Measurements from ENCODE around the gene TBKBP1. TPM values are rescaled to one million over a fixed set of nuclear protein-coding genes. Genes with fewer than 3 reads are reported as not detected.

Gene TBKBP1
- total RNA-seq, 1 donor from 2014 or later: 3.0 TPM

DNA sequence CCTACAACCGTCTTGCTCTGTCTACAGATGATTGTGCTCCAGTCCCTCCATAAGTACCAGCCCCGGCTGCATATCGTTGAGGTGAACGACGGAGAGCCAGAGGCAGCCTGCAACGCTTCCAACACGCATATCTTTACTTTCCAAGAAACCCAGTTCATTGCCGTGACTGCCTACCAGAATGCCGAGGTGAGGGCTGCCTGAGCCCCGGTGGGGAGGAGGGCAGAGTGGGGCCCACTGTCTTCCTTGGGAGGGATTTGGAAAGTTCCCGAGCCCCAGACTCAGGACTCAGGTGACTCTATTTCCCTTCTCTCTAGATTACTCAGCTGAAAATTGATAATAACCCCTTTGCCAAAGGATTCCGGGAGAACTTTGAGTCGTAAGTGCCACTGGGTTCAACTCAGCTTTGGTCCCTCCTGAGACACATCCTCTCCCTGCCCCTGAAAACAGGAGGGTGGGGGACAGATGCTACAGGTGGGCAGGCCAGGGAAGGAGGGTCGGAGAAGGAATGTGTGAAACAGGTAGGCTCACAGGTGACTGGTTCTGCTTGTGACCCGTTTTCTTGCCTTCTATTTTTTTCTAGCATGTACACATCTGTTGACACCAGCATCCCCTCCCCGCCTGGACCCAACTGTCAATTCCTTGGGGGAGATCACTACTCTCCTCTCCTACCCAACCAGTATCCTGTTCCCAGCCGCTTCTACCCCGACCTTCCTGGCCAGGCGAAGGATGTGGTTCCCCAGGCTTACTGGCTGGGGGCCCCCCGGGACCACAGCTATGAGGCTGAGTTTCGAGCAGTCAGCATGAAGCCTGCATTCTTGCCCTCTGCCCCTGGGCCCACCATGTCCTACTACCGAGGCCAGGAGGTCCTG lies 50.4 kb downstream of the TBKBP1 start:
- Mint-ChIP-seq H3K9me3 (no peaks in the 10 kb centered on the region), H3K4me3 (no peak overlapping the region), H3K4me1 (no peaks in the 10 kb centered on the region), H3K36me3 (no peaks in the 10 kb centered on the region), H3K27me3 (ENCODE audit: insufficient read depth, low read depth) (peaks cover 15% of the 10 kb centered on the region), H3K27ac (no peak overlapping the region)
- Histone ChIP-seq H3K4me2 (no peak overlapping the region), H2AFZ (replicated peaks) (no peak overlapping the region), H4K20me1 (ENCODE audit: low read depth) (no peaks in the 10 kb centered on the region), H3K27me3 (peaks cover 30% of the 10 kb centered on the region), H3K4me3 (no peak overlapping the region), H3K9me3 (ENCODE audit: low read depth) (no peaks in the 10 kb centered on the region), H3K27ac (no peak overlapping the region), H3F3A (ENCODE audit: low read depth) (no peaks in the 10 kb centered on the region), H3K79me2 (ENCODE audit: low read depth) (no peaks in the 10 kb centered on the region), H3K36me3 (no peaks in the 10 kb centered on the region), H3K9ac (no peak overlapping the region), H3K4me1 (no peaks in the 10 kb centered on the region)
- DNase-seq (ENCODE audit: low spot score): no peak
- TF ChIP-seq EZH2 (IDR thresholded peaks at IDR 0.05): no peak
- TF ChIP-seq EZH2phosphoT487 (IDR thresholded peaks at IDR 0.05): no peak
- TF ChIP-seq, protein P1, sequence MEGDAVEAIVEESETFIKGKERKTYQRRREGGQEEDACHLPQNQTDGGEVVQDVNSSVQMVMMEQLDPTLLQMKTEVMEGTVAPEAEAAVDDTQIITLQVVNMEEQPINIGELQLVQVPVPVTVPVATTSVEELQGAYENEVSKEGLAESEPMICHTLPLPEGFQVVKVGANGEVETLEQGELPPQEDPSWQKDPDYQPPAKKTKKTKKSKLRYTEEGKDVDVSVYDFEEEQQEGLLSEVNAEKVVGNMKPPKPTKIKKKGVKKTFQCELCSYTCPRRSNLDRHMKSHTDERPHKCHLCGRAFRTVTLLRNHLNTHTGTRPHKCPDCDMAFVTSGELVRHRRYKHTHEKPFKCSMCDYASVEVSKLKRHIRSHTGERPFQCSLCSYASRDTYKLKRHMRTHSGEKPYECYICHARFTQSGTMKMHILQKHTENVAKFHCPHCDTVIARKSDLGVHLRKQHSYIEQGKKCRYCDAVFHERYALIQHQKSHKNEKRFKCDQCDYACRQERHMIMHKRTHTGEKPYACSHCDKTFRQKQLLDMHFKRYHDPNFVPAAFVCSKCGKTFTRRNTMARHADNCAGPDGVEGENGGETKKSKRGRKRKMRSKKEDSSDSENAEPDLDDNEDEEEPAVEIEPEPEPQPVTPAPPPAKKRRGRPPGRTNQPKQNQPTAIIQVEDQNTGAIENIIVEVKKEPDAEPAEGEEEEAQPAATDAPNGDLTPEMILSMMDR (IDR thresholded peaks at IDR 0.05): no peak

DNA sequence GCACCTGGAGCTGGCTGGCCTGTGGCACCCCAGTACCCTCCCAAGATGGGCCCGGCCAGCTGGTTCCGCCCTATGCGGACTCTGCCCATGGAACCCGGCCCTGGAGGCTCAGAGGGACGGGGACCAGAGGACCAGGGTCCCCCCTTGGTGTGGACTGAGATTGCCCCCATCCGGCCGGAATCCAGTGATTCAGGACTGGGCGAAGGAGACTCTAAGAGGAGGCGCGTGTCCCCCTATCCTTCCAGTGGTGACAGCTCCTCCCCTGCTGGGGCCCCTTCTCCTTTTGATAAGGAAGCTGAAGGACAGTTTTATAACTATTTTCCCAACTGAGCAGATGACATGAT lies 51.0 kb downstream of the TBKBP1 start:
- no peaks in the 10 kb centered on the region for H3K36me3 Mint-ChIP-seq
- H3K9me3 ChIP-seq (ENCODE audit: low read depth): no peaks in the 10 kb centered on the region
- H3K36me3 ChIP-seq: no peaks in the 10 kb centered on the region
- H3K79me2 ChIP-seq (ENCODE audit: low read depth): no peaks in the 10 kb centered on the region
- no peak overlapping the region for H3K4me2 ChIP-seq
- no peak overlapping the region for H3K27ac ChIP-seq
- no peak overlapping the region for H3K4me3 Mint-ChIP-seq
- no peaks in the 10 kb centered on the region for H3K4me1 Mint-ChIP-seq
- no peak overlapping the region for H3K9ac ChIP-seq
- H3K4me1 ChIP-seq: no peaks in the 10 kb centered on the region
- H2AFZ ChIP-seq (replicated peaks): no peak overlapping the region
- TF ChIP-seq EZH2 (IDR thresholded peaks at IDR 0.05) (no peak), EZH2phosphoT487 (IDR thresholded peaks at IDR 0.05) (no peak)
- TF ChIP-seq, protein P1 (IDR thresholded peaks at IDR 0.05): no peak
- peaks cover 15% of the 10 kb centered on the region for H3K27me3 Mint-ChIP-seq (ENCODE audit: insufficient read depth, low read depth)
- H3K9me3 Mint-ChIP-seq: no peaks in the 10 kb centered on the region
- DNase-seq (ENCODE audit: low spot score): no peak
- no peaks in the 10 kb centered on the region for H4K20me1 ChIP-seq (ENCODE audit: low read depth)
- H3K27me3 ChIP-seq: peaks cover 36% of the 10 kb centered on the region
- no peak overlapping the region for H3K4me3 ChIP-seq
- no peaks in the 10 kb centered on the region for H3F3A ChIP-seq (ENCODE audit: low read depth)
- no peak overlapping the region for H3K27ac Mint-ChIP-seq

GRCh38 chr17:47751471-47751870 lies 57.5 kb downstream of the TBKBP1 start:
- no peak overlapping the region for H3K4me3 Mint-ChIP-seq
- H3K27ac Mint-ChIP-seq: no peak overlapping the region
- no peak overlapping the region for H2AFZ ChIP-seq (replicated peaks)
- H3K36me3 Mint-ChIP-seq: no peaks in the 10 kb centered on the region
- H3K9me3 ChIP-seq (ENCODE audit: low read depth): no peaks in the 10 kb centered on the region
- no peaks in the 10 kb centered on the region for H3K4me1 ChIP-seq
- no peak overlapping the region for H3K9ac ChIP-seq
- H3K79me2 ChIP-seq (ENCODE audit: low read depth): no peaks in the 10 kb centered on the region
- H4K20me1 ChIP-seq (ENCODE audit: low read depth): no peaks in the 10 kb centered on the region
- no peaks in the 10 kb centered on the region for H3K4me1 Mint-ChIP-seq
- no peak overlapping the region for H3K4me3 ChIP-seq
- TF ChIP-seq EZH2phosphoT487 (IDR thresholded peaks at IDR 0.05) (no peak), EZH2 (IDR thresholded peaks at IDR 0.05) (no peak)
- TF ChIP-seq, protein P1 (IDR thresholded peaks at IDR 0.05): no peak
- peaks cover 47% of the 10 kb centered on the region for H3K27me3 ChIP-seq
- peaks cover 7% of the 10 kb centered on the region for H3K27me3 Mint-ChIP-seq (ENCODE audit: insufficient read depth, low read depth)
- no peaks in the 10 kb centered on the region for H3K36me3 ChIP-seq
- H3K27ac ChIP-seq: no peak overlapping the region
- no peak for DNase-seq (ENCODE audit: low spot score)
- peaks cover 5% of the 10 kb centered on the region for H3K9me3 Mint-ChIP-seq
- no peaks in the 10 kb centered on the region for H3F3A ChIP-seq (ENCODE audit: low read depth)
- H3K4me2 ChIP-seq: no peak overlapping the region

All from neural progenitor cell (in vitro differentiated cells).